T follicular helper cell (primary cell): ENCODE measurements around the gene C1QTNF9.
"Not testable (repeated sequence)": the region's sequence is repeated elsewhere in the genome, so short reads cannot be mapped to it uniquely, and the experiment has no call there.

Experiments used
- DNase-seq: peaks from one replicate; pipeline ENCODE4 v3.0.0-alpha.2; 2020; ENCODE audit warnings: low read depth

C1QTNF9 gene

GRCh38 chr13:24361113-24361512, 51.7 kb downstream of the C1QTNF9 start:
- no peak for DNase-seq

- DNase-seq: no peak
Measured at GRCh38 chr13:24361852-24362366, 52.5 kb downstream of the C1QTNF9 start.

DNA sequence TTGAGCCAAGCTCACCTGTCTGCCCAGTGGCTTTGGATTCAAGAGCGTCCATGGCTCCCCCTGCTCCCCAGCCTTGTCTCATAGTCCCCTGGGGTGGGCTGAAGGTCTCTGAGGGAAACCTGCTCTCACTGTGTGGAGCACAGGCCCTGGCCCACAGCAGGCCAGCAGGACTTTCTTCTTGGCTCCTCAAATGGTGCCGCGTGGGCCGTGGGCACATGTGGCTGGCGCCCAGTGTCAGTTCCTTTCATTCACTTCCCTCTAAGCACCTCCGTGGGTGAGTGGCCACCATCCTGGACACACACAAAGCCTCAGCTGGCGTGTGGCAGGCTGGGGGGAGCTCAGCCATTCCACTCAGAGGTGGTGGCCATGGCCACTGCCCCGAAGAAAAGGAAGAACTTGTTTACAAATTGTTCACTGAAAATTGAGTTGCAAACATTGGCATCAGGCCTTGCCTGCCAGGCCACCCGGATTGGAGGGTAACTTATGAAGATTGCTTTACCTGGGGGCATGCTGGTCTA, 53.1 kb downstream of the C1QTNF9 start:
- no peak for DNase-seq

DNA sequence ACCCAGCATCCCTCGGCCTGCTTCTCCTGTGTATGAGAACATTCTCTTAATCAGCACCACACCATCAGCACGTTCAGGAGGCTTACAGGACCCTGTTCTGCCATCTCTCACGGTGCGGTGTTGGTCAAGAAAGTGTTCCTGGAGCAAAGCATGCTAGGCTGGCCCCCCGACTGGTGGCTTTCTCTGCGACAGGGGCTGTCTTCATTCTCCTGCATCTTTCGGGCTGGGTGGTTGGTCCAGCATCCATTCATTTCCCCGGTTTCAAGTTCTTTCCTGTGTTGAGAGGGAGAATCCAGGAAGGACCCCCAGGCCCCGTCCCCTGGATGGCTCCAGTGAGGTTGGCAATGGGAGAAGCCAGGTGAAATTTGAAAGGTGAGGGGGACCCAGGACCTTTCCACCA, 55.8 kb downstream of the C1QTNF9 start:
- no peak for DNase-seq

DNA sequence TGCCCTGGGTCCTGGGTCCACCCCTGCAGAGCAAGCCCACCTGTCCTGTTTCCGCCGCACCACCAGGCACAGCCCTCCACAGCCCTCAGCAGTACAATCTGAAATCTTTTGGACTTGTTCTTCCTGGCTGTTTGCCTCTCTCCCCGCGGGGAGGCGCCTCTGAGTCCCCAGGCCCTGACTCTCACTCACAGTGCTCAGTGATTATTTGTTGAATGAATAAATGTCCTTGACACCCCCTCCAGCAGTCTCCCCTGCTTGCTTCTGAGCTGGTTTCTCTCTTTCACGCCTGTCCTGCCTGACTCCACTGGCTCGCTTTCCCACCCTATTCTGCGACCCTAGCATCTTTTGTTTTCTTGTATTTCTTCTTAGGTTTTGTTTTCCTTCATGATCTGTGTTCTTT, 56.9 kb downstream of the C1QTNF9 start:
- not testable (repeated sequence) for DNase-seq

GRCh38 chr13:24371273-24371672, 61.9 kb downstream of the C1QTNF9 start:
- not testable (repeated sequence) for DNase-seq
